H9 (cell line): Measurements from ENCODE around the gene ZDHHC11. TPM values are rescaled to one million over a fixed set of nuclear protein-coding genes. Genes with fewer than 3 reads are reported as not detected.

Experiments
- DNase-seq: peaks from one replicate; pipeline ENCODE4 v3.0.0-alpha.2; 2017
- H2AFZ ChIP-seq: one replicate; pipeline ENCODE4 v1.6.1; 2013; ENCODE audit warnings: mild to moderate bottlenecking, low read length, control low read depth, moderate library complexity
- H2AK5ac ChIP-seq: 2 replicates; pipeline ENCODE4 v1.6.1; 2013; ENCODE audit warnings: low read length, control low read depth, mixed read lengths; ENCODE audit not compliant: insufficient read length
- H2BK120ac ChIP-seq: one replicate; pipeline ENCODE4 v1.6.1; 2013; ENCODE audit warnings: low read depth, mild to moderate bottlenecking, low read length, control low read depth, inconsistent platforms; ENCODE audit not compliant: poor library complexity, severe bottlenecking
- H2BK12ac ChIP-seq: 2 replicates; pipeline ENCODE4 v1.6.1; 2013; ENCODE audit warnings: low read length, control low read depth, mixed read lengths, low read depth; ENCODE audit not compliant: insufficient read length
- H2BK15ac ChIP-seq: 2 replicates; pipeline ENCODE4 v1.6.1; 2013; ENCODE audit warnings: low read depth, low read length, control low read depth
- H2BK20ac ChIP-seq: one replicate; pipeline ENCODE4 v1.6.1; 2013; ENCODE audit warnings: low read depth, mild to moderate bottlenecking, low read length, control low read depth, inconsistent platforms; ENCODE audit not compliant: poor library complexity, severe bottlenecking
- H2BK5ac ChIP-seq: 2 replicates; pipeline ENCODE4 v1.6.1; 2013; ENCODE audit warnings: low read length, control low read depth, mixed read lengths; ENCODE audit not compliant: insufficient read length
- H3K14ac ChIP-seq: 2 replicates; pipeline ENCODE4 v1.6.1; 2013; ENCODE audit warnings: low read length, control low read depth; ENCODE audit not compliant: insufficient read depth
- H3K18ac ChIP-seq: 2 replicates; pipeline ENCODE4 v1.6.1; 2013; ENCODE audit warnings: low read depth, mild to moderate bottlenecking, mixed read lengths, low read length, control low read depth; ENCODE audit not compliant: insufficient read length
- H3K23ac ChIP-seq: 2 replicates; pipeline ENCODE4 v1.6.1; 2013; ENCODE audit warnings: low read length, control low read depth, mixed read lengths, low read depth; ENCODE audit not compliant: insufficient read length
- H3K23me2 ChIP-seq: 2 replicates; pipeline ENCODE4 v1.6.1; 2013; ENCODE audit warnings: low read depth, mild to moderate bottlenecking, mixed read lengths, low read length, control low read depth; ENCODE audit not compliant: insufficient read length, poor library complexity, severe bottlenecking
- H3K27ac ChIP-seq: 2 replicates; pipeline ENCODE4 v1.5.1; 2013; ENCODE audit warnings: low read length, control low read depth, mixed read lengths, low read depth; ENCODE audit not compliant: insufficient read length
- H3K27me3 ChIP-seq: 2 replicates; pipeline ENCODE4 v1.6.1; 2013; ENCODE audit warnings: low read length, control low read depth, inconsistent platforms; ENCODE audit not compliant: insufficient read depth
- H3K4ac ChIP-seq: 2 replicates; pipeline ENCODE4 v1.6.1; 2013; ENCODE audit warnings: low read depth, mild to moderate bottlenecking, control low read depth, inconsistent platforms, low read length, moderate library complexity
- H3K4me1 ChIP-seq: 2 replicates; pipeline ENCODE4 v1.6.1; 2013; ENCODE audit warnings: low read length, control low read depth, inconsistent platforms; ENCODE audit not compliant: insufficient read depth
- H3K4me2 ChIP-seq: 2 replicates; pipeline ENCODE4 v1.6.1; 2013; ENCODE audit warnings: low read length, control low read depth, mixed read lengths; ENCODE audit not compliant: insufficient read length, insufficient read depth
- H3K56ac ChIP-seq: 2 replicates; pipeline ENCODE4 v1.6.1; 2013; ENCODE audit warnings: low read depth, mild to moderate bottlenecking, mixed read lengths, low read length, control low read depth; ENCODE audit not compliant: insufficient read length
- H3K79me1 ChIP-seq: 2 replicates; pipeline ENCODE4 v1.6.1; 2013; ENCODE audit warnings: low read depth, mild to moderate bottlenecking, moderate library complexity, low read length, control low read depth, inconsistent platforms; ENCODE audit not compliant: insufficient read depth, poor library complexity, severe bottlenecking
- H3K79me2 ChIP-seq: 2 replicates; pipeline ENCODE4 v1.6.1; 2013; ENCODE audit warnings: low read length, control low read depth, inconsistent platforms; ENCODE audit not compliant: insufficient read depth
- H3K9ac ChIP-seq: 2 replicates; pipeline ENCODE4 v1.6.1; 2013; ENCODE audit warnings: low read length, control low read depth, mixed read lengths; ENCODE audit not compliant: insufficient read length; ENCODE audit errors: extremely low read depth
- H3K9me3 ChIP-seq: one replicate; pipeline ENCODE4 v1.6.1; 2013; ENCODE audit warnings: low read depth, low read length, inconsistent platforms; ENCODE audit not compliant: control insufficient read depth
- H3T11ph ChIP-seq: one replicate; pipeline ENCODE4 v1.6.1; 2013; ENCODE audit warnings: mild to moderate bottlenecking, low read length, control low read depth, inconsistent platforms
- H4K20me1 ChIP-seq: one replicate; pipeline ENCODE4 v1.6.1; 2013; ENCODE audit not compliant: control insufficient read depth, insufficient read length, insufficient read depth
- H4K5ac ChIP-seq: 2 replicates; pipeline ENCODE4 v1.6.1; 2013; ENCODE audit warnings: low read depth, mild to moderate bottlenecking, mixed read lengths, low read length, control low read depth; ENCODE audit not compliant: insufficient read length
- H4K8ac ChIP-seq: replicated peaks from 2 replicates; pipeline ENCODE4 v1.6.1; 2013; ENCODE audit warnings: low read length, control low read depth, mixed read lengths, low read depth; ENCODE audit not compliant: insufficient read length
- H4K91ac ChIP-seq: 2 replicates; pipeline ENCODE4 v1.6.1; 2013; ENCODE audit warnings: low read depth, mild to moderate bottlenecking, moderate library complexity, mixed read lengths, low read length, control low read depth; ENCODE audit not compliant: insufficient read length
- H3K27ac Mint-ChIP-seq, 3 experiments: 2 replicates in 2 of 3; 3 replicates in 1 of 3; pipeline ENCODE4 v1.8.0; 2020 to 2021; ENCODE audit warnings: mixed read lengths in 3 of 3, mild to moderate bottlenecking in 1 of 3, moderate library complexity in 1 of 3
- H3K27me3 Mint-ChIP-seq: 2 replicates; pipeline ENCODE4 v1.8.0; 2021; ENCODE audit warnings: low read depth, mild to moderate bottlenecking, moderate library complexity, mixed read lengths
- H3K36me3 Mint-ChIP-seq, 3 experiments: 2 replicates in 2 of 3; 3 replicates in 1 of 3; pipeline ENCODE4 v1.8.0; 2020 to 2021; ENCODE audit warnings: low read depth in 3 of 3, mixed read lengths in 3 of 3; ENCODE audit not compliant: insufficient read depth in 1 of 3
- H3K4me1 Mint-ChIP-seq, 2 experiments: 2 replicates each; pipeline ENCODE4 v1.8.0; 2020; ENCODE audit warnings: mixed read lengths in 2 of 2
- H3K4me3 Mint-ChIP-seq, 2 experiments: 2 replicates in 1 of 2; 3 replicates in 1 of 2; pipeline ENCODE4 v1.8.0; 2020 to 2021; ENCODE audit warnings: mild to moderate bottlenecking in 2 of 2, mixed read lengths in 2 of 2, moderate library complexity in 1 of 2
- H3K9me3 Mint-ChIP-seq, 2 experiments: 2 replicates in 1 of 2; 3 replicates in 1 of 2; pipeline ENCODE4 v1.8.0; 2020; ENCODE audit warnings: mild to moderate bottlenecking in 2 of 2, mixed read lengths in 2 of 2, moderate library complexity in 1 of 2
- CTCF ChIP-seq: fragments of 200-600 bp; sonication (generic); conservative IDR thresholded peaks from 3 replicates; pipeline ENCODE4 v1.8.0; 2021; ENCODE audit warnings: antibody characterized with exemption, mild to moderate bottlenecking
- WGBS: extraction: QIAGEN DNeasy Blood & Tissue Kit; methylation state at CpG from one replicate; pipeline ENCODE4 v1.1.7; 2013; ENCODE audit warnings: missing lambda C conversion rate, low lambda C conversion rate, mixed read lengths; ENCODE audit not compliant: insufficient read length; ENCODE audit errors: extremely low coverage; 5-methylcytosine and 5-hydroxymethylcytosine counted together
- total RNA-seq: library from RNA; stranded (reverse); gene quantifications from 2 replicates; pipeline ENCODE4 v1.2.1, GENCODE V29; 2021

ZDHHC11 gene
- total RNA-seq, 1 experiment from 2014 or later: 37.6 TPM

- Histone ChIP-seq H3K56ac (no peak overlapping the region), H2BK12ac (no peak overlapping the region), H2AK5ac (no peak overlapping the region), H3K4ac (no peak overlapping the region), H2BK20ac (no peak overlapping the region), H3K23ac (no peak overlapping the region), H3K14ac (no peak overlapping the region), H4K20me1 (no peaks in the 10 kb centered on the region), H4K91ac (no peak overlapping the region), H3K18ac (no peak overlapping the region), H3K4me2 (no peak overlapping the region), H3K4me1 (no peaks in the 10 kb centered on the region), H3T11ph (no peak overlapping the region), H3K23me2 (no peaks in the 10 kb centered on the region), H2BK120ac (no peak overlapping the region), H3K9me3 (no peaks in the 10 kb centered on the region), H3K79me2 (no peaks in the 10 kb centered on the region), H4K5ac (no peak overlapping the region), H2AFZ (no peak overlapping the region), H3K9ac (no peak overlapping the region), H3K27me3 (no peaks in the 10 kb centered on the region), H3K27ac (no peak overlapping the region), H4K8ac (no peak overlapping the region), H3K79me1 (no peaks in the 10 kb centered on the region), H2BK15ac (no peak overlapping the region), H2BK5ac (no peak overlapping the region)
- Mint-ChIP-seq H3K27ac (no peak overlapping the region), H3K4me3 (no peak overlapping the region), H3K4me1 (peaks cover 0 to 6% of the 10 kb centered on the region in 2 experiments; a peak in 3 of 4 replicates), H3K27me3 (no peaks in the 10 kb centered on the region), H3K9me3 (no peaks in the 10 kb centered on the region), H3K36me3 (peaks cover 56 to 98% (median 81%) of the 10 kb centered on the region in 3 experiments)
- no peak for DNase-seq
- WGBS: no CpG with 5 or more reads among the region's 5 CpGs
- TF ChIP-seq CTCF: no peak
Measured at GRCh38 chr5:870956-871355, 20.2 kb upstream of the ZDHHC11 start.
